ENCODE results near the gene NCDN.

Gene NCDN

DNA sequence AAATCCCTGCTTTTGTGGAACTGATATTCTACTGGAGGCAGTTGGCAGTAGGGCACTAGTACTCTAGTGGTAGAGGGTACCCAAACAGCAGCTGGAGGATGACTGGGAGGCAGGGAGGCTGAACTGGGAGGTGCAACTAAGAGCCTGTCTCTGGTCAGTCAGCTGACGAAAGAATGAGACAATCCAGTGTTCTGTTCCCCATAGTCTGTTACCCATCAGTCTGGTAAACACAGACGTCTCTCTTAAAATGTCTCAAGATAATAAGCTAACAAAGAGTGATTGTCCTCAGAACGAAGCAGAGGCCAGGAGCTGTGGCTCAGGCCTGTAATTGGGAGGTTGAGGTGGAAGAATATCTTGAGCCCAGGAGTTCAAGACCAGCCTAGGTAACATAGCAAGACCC is 45.9 kb downstream of the NCDN start:
- H3K4me3 ChIP-seq (ENCODE audit: low read depth, low read length) = no peak overlapping the region
- in situ Hi-C loops (cut with HindIII; ENCODE audit: low sequenced_read_pairs) = no loop called here
- no peak for DNase-seq (ENCODE audit: low read depth)
- TF ChIP-seq, protein P1, sequence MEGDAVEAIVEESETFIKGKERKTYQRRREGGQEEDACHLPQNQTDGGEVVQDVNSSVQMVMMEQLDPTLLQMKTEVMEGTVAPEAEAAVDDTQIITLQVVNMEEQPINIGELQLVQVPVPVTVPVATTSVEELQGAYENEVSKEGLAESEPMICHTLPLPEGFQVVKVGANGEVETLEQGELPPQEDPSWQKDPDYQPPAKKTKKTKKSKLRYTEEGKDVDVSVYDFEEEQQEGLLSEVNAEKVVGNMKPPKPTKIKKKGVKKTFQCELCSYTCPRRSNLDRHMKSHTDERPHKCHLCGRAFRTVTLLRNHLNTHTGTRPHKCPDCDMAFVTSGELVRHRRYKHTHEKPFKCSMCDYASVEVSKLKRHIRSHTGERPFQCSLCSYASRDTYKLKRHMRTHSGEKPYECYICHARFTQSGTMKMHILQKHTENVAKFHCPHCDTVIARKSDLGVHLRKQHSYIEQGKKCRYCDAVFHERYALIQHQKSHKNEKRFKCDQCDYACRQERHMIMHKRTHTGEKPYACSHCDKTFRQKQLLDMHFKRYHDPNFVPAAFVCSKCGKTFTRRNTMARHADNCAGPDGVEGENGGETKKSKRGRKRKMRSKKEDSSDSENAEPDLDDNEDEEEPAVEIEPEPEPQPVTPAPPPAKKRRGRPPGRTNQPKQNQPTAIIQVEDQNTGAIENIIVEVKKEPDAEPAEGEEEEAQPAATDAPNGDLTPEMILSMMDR (IDR thresholded peaks at IDR 0.05; ENCODE audit: low read depth, low read length, missing control alignments) = no peak

DNA sequence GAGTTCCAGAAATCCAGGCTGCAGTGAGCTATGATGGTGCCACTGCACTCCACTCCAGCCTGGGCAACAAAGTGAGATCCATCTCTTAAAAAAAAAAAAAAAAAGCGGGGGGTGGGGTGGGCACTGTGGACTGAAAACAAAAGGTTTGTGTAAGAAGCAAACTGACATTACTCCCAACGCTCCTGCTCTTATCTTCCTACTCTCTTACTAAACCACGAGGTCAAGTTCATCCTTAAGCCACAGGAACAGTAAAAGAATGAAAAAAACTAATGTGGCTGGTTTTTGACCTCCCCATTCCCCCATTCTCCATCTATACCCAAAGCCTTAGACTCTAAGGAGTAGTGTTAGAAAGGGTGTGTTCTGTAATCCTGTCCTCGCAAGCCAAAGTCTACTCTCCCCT is 46.3 kb downstream of the NCDN start:
- TF ChIP-seq, protein P1 (IDR thresholded peaks at IDR 0.05; ENCODE audit: low read depth, low read length, missing control alignments) = no peak
- in situ Hi-C loops (cut with HindIII; ENCODE audit: low sequenced_read_pairs) = no loop called here
- no peak overlapping the region for H3K4me3 ChIP-seq (ENCODE audit: low read depth, low read length)
- no peak for DNase-seq (ENCODE audit: low read depth)

DNA sequence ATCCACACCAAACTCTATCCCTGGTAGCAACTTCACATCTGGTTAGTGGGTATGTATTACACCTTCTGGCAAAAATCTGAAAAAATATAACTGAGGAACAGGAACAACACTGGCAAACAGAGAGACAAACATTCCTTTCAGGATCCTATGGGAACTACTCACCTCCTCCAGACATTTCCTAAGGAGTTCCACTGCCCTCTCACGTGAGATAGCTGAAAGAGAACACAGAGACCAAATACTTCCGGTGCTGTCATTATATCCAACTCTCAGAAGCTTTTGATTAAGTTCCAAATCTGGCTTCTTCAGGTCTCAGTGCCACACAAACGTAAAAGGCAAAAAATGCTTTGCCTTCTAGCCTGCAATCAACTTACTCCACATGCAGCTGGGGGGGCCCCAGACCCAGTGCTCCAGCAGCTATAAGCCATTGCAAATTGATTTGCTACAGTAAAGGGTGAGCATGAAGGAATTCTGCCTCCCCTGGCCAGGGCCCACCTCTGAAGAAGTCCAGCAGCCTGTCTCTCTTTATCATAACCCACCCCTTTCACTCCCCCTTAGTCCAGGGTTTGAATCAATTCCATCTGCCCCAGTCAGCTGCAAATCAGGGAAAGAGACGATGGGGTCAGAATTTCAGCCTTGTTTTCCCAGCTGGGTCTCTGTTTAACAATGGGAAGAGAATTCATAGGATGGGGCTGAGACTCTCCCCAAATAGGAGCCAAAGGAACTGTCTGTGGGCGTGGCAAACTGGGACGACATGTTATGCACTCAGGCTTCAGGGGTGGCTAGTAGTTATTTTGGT is 47.7 kb downstream of the NCDN start:
- in situ Hi-C loops (cut with HindIII; ENCODE audit: low sequenced_read_pairs) = no loop called here
- peak overlapping the region; percentile 0 for H3K4me3 ChIP-seq (ENCODE audit: low read depth, low read length)
- peak; percentile 55 for DNase-seq (ENCODE audit: low read depth)
- TF ChIP-seq, protein P1 (IDR thresholded peaks at IDR 0.05; ENCODE audit: low read depth, low read length, missing control alignments) = no peak

DNA sequence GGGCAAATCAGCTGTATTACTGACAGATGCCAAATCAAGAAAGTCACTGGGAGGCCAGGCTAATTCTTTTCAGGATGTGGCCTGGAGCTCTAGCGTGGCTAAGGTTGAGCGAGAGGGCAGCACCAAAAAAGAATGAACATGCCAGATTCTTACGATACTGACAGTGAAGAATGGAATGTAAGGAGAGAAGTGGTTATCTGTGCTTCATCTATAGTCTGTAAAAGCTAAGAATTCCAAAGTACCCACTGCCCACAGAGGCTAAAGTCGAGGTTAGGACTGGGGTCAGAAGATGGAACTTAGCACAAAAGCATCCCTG is 48.2 kb downstream of the NCDN start:
- TF ChIP-seq, protein P1 (IDR thresholded peaks at IDR 0.05; ENCODE audit: low read depth, low read length, missing control alignments) = no peak
- H3K4me3 ChIP-seq (ENCODE audit: low read depth, low read length) = peak overlapping the region; percentile 0
- in situ Hi-C loops (cut with HindIII; ENCODE audit: low sequenced_read_pairs) = no loop called here
- peak; percentile 12 for DNase-seq (ENCODE audit: low read depth)

DNA sequence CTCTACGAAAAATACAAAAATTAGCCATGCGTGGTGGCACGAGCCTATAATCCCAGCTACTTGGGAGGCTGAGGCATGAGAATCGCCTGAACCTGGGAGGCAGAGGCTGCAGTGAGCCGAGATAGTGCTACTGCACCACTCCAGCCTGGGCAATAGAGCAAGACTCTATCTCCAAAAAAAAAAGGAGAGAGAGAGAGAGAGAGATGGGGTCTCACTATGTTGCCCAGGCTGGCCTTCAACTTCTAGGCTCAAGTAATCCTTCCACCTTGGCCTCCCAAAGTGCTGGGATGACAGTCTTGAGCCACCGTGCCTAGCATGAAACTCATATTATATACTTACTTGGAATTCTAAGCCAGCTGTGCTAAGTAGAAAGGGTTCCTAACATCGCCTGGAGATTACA is 54.1 kb downstream of the NCDN start:
- in situ Hi-C loops (cut with HindIII; ENCODE audit: low sequenced_read_pairs) = no loop called here
- no peak for DNase-seq (ENCODE audit: low read depth)
- TF ChIP-seq, protein P1 (IDR thresholded peaks at IDR 0.05; ENCODE audit: low read depth, low read length, missing control alignments) = no peak
- H3K4me3 ChIP-seq (ENCODE audit: low read depth, low read length) = no peak overlapping the region

DNA sequence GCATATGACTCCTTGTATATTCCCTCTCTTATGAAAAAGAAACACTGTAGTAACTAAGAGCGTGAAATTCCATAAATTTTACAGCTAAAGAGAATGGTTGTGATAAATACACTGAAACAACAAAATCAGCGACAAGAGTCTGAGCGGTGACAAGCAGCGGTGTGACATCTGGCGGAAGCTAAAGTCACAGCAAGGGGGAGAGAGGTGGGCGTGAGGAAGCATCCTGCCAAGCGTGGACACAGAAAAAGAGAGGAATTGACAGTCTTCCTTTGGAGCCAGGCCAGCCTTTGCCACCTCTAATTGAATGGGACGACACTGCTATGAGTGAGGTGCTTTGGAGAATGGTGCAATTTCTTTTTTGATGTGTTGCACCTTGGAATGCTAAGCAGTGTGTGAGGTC is 57.8 kb downstream of the NCDN start:
- in situ Hi-C loops (cut with HindIII; ENCODE audit: low sequenced_read_pairs) = no loop called here
- no peak for DNase-seq (ENCODE audit: low read depth)
- H3K4me3 ChIP-seq (ENCODE audit: low read depth, low read length) = no peak overlapping the region
- TF ChIP-seq, protein P1 (IDR thresholded peaks at IDR 0.05; ENCODE audit: low read depth, low read length, missing control alignments) = no peak

Measured in astrocyte of the cerebellum (primary cell).